ENCODE data around the gene PML.
"Not testable (repeated sequence)": the region's sequence is repeated elsewhere in the genome, so short reads cannot be mapped to it uniquely, and the experiment has no call there.

PML gene

DNA sequence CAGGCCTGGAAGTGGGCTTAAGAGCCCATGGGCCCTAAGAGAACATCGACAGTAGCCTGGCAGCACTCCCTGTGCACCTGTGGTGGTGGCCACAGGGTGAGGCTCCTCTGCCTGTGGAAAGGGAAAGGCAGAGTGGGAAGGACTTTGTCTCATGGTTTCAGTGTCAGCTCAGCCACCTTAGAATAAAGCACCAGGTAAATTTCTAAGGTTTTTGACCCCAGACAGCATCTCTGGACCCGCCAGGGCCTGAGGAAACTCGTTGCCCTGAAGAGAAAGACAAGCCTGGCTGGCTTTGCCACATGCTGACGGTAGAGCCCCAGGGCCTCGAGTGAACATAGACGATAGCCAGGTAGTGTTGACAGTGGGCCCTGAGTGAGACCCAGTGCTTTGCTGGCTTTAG, 65.7 kb downstream of the PML start:
- no peaks in the 10 kb centered on the region for H3K36me3 ChIP-seq
- H3K27ac ChIP-seq: no peak overlapping the region
- peaks cover 0 to 6% (median 0%) of the 10 kb centered on the region in 11 experiments; a peak in 2 of 22 replicates for H3K9me3 ChIP-seq (replicated peaks in 1 of 11)
- H3K27me3 ChIP-seq: no peaks in the 10 kb centered on the region
- no peak overlapping the region for H3K4me2 ChIP-seq
- no peaks in the 10 kb centered on the region for H4K20me1 ChIP-seq
- no peak for TF ChIP-seq Cebpa-rat (IDR thresholded peaks at IDR 0.05)
- no peak overlapping the region for H3K9ac ChIP-seq
- no peak overlapping the region for H3K4me3 ChIP-seq
- H3K4me1 ChIP-seq: peaks cover 0 to 9% (median 5%) of the 10 kb centered on the region in 10 experiments; a peak in 9 of 20 replicates

DNA sequence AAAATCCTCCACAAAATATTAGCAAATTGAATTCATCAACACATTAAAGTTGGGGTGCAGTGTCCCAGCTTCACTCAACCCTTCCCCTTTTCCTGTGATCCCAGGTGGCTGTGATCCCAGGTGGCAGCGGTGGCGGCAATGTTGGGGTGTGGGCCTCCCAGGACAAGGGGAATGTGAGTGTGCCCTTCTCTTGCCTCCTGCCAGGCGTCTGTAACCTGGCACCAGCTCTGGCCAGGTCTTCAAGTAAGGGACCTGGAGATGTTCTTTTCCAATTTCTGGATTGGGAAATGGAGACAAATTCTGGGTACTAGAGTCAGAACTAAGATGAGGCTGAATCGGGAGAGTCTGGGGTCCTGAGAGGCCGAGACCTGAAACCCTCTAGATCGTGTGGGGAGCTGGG, 67.7 kb downstream of the PML start:
- no peak overlapping the region for H3K4me2 ChIP-seq
- H3K4me1 ChIP-seq: peaks cover 0 to 9% (median 5%) of the 10 kb centered on the region in 10 experiments; a peak in 9 of 20 replicates
- H3K36me3 ChIP-seq: no peaks in the 10 kb centered on the region
- no peak overlapping the region for H3K27ac ChIP-seq
- peaks cover 0 to 6% (median 0%) of the 10 kb centered on the region in 11 experiments; a peak in 2 of 22 replicates for H3K9me3 ChIP-seq (replicated peaks in 1 of 11)
- H3K4me3 ChIP-seq: no peak overlapping the region
- H4K20me1 ChIP-seq: no peaks in the 10 kb centered on the region
- no peak for TF ChIP-seq Cebpa-rat (IDR thresholded peaks at IDR 0.05)
- H3K9ac ChIP-seq: no peak overlapping the region
- H3K27me3 ChIP-seq: no peaks in the 10 kb centered on the region

DNA sequence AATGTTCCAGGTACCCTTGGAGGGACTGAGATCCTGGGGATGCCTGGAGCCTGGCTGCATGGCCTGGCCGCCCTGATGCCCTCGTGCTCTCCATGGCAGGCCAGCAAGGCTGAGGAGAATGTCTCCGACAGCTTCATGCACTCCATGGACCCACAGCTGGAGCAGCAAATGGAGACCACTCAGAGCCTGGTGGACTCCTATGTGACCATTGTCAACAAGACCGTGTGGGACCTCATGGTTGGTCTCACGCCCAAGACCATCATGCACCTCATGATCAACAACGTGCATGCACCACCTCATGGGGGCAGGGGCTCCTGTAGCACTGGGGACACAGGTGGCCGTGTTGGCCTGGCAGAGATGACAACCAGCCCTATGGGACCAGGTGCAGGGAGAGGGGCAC, 68.2 kb downstream of the PML start:
- Histone ChIP-seq H3K9ac (no peak overlapping the region), H3K9me3 (replicated peaks in 1 of 11) (peaks cover 0 to 6% (median 0%) of the 10 kb centered on the region in 11 experiments; a peak in 2 of 22 replicates), H3K4me1 (peaks cover 0 to 9% (median 5%) of the 10 kb centered on the region in 10 experiments; a peak in 9 of 20 replicates), H3K36me3 (no peaks in the 10 kb centered on the region), H3K27me3 (no peaks in the 10 kb centered on the region), H4K20me1 (no peaks in the 10 kb centered on the region), H3K4me3 (no peak overlapping the region), H3K4me2 (no peak overlapping the region), H3K27ac (no peak overlapping the region)
- TF ChIP-seq Cebpa-rat (IDR thresholded peaks at IDR 0.05): no peak

DNA sequence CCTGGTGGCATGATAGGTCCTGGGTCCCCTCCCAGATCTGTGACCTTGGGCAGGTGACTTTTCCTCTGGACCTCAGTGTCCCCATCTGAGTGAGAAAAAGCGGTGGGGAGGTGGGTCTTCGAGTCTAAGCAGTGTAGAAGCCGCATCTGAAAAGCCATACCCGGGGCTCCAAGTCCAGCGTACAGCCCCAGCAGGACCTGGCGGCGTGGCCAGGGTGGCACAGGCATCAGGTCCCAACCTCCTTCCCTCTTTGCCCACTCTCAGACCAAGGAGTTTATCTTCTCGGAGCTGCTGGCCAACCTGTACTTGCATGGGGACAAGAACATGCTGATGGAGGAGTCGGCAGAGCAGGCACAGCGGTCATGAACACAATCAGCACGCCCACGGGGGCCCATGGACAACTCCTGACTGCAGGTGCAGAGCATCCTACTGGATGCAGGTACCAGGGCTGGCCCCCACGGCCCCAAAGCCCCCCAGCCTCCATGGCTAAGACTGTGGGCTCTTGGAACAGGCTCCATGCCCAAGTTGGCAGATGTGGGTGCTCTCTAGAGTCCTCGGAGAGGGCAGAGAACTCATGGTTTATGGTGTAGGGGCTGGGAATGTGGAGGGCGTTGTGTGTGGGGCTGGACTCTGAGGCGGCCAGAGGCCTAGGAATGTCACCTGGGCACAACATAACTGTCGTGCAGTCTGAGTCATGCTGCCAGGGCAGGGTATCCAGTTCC, 69.1 kb downstream of the PML start:
- H3K9ac ChIP-seq: not testable (repeated sequence)

DNA sequence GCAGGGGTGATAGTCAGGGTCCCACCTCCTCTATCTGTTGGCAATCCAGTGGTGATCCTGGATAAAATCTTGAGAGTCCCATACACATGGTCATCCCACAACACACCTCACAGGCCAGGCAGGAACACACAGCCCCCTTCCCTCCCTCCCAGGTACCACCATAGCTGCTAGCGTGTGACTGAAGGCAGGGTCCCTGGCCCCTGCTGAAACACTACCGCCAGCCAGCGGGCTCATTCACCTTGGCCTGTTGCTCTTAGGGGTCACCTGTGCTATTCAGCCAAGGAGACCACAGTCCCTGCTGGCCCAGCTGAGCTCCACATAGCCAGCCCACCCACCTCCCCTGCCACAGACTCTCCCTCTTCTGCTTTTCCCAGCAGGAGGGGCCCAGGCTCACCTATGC, 69.7 kb downstream of the PML start:
- not testable (repeated sequence) for H3K4me2 ChIP-seq; H3K9ac ChIP-seq; H3K36me3 ChIP-seq; H3K27ac ChIP-seq; H4K20me1 ChIP-seq; H3K9me3 ChIP-seq (replicated peaks in 1 of 11); H3K4me3 ChIP-seq; H3K4me1 ChIP-seq; H3K27me3 ChIP-seq

More for the DNA sequence above, 69.1 kb downstream of the PML start:
- not testable (repeated sequence) for H3K4me2 ChIP-seq; H3K36me3 ChIP-seq; H3K9me3 ChIP-seq (replicated peaks in 1 of 11); H3K4me3 ChIP-seq; H3K27ac ChIP-seq; H4K20me1 ChIP-seq; H3K4me1 ChIP-seq; H3K27me3 ChIP-seq

DNA sequence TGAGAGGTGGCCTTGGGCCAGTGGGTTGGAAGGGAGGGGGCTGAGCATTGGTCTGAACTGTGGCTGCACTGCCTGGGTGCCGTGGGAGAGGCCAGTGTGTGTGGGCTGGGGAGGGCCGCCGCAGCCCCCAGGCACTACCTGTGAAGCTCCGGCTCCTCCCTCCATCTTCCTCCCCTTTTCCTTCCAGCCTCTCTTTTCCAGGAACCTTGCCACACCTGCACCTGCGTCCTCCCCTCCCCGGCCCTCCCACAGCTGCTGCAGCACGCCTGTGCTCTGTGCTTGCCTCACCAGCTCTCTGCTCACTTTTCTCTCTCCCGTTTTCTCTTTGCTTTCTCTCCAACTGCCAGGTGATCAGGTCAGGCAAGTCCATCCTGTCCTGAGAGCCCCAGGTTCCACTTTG, 70.3 kb downstream of the PML start:
- not testable (repeated sequence) for H3K9ac ChIP-seq; H3K27me3 ChIP-seq; H3K4me2 ChIP-seq; H3K4me3 ChIP-seq; H3K9me3 ChIP-seq (replicated peaks in 1 of 11); H3K4me1 ChIP-seq; H3K27ac ChIP-seq; H3K36me3 ChIP-seq; H4K20me1 ChIP-seq

DNA sequence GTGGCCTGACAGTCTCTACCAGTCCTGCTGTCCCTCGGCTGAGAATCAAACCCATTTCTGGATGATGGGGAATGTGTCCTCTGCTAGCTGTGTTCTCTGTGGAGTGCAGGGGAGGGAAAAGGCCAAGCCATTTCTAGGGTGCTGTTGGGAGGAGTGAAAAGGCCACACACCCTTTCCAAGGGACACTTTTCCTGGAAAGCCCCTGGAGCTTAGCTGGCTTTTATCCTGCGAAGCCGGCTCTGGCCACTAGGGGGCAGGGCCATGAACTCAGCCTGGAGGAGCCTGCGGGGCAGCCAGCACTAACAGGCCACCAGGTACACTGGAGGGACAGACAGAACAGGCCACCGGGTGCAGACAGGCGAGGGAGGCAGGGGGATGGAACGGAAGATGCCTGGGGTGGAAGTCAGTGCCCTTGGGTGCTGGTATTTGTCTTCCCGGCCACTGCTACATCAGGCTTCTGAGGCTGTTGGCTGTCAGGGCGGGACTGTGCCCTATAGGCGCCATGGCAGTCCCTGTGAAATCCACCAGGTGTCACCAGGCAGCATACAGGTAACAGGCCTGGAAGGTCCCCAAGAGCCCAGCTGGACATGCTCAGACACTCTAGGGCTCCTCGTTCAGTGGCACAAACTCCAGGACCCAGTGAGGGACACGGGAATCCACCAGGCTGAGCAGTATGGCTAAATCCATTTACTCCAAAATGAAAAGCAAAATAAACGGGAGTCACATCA, 71.3 kb downstream of the PML start:
- H3K36me3 ChIP-seq; H3K4me1 ChIP-seq; H3K4me3 ChIP-seq; H4K20me1 ChIP-seq; H3K4me2 ChIP-seq; H3K27ac ChIP-seq; H3K9me3 ChIP-seq (replicated peaks in 1 of 11); H3K27me3 ChIP-seq; H3K9ac ChIP-seq: not testable (repeated sequence)

DNA sequence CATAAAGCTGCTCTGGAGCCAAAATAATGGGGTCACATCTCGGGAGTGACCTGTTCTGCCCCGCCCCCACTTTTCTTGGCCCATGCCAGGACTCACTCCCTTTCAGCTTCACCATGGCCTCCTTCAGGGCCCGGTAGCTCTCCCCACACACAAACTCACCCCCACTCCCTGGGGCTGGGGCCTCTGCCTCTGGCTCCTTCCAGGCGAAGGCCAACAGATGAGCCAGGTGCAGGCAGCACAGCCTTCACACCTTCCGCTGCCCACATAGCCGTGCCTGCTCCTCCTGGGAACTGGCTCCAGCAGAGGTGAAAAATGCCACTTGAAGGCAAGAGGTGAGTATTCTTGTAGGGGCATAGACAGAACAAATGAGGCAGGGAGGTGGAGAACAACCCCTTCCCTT, 77.1 kb downstream of the PML start:
- not testable (repeated sequence) for H3K27ac ChIP-seq; H3K27me3 ChIP-seq; H3K9ac ChIP-seq; H3K4me1 ChIP-seq; H4K20me1 ChIP-seq; H3K4me2 ChIP-seq; H3K9me3 ChIP-seq (replicated peaks in 1 of 11); H3K4me3 ChIP-seq; H3K36me3 ChIP-seq

DNA sequence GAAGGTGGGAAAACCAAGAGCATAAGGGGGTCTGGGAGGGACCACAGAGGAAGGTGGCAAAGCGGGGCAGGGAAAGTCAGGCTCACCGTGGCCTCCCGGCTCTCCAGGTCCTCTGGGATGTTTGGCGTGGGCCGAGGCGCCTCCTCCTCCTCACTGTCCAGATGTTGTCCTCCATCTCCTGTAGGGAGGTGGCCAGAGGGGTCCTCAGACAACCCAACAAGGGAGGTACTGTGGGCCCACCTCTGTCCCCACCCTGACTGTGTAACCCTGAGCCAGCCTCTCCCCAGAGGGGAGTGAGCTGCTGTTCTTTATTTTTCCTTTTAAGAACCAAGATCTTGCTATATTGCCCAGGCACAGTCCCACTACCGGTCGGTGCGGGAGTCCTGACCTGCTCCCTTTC, 77.6 kb downstream of the PML start:
- not testable (repeated sequence) for H3K4me3 ChIP-seq; H3K36me3 ChIP-seq; H3K4me1 ChIP-seq; H4K20me1 ChIP-seq; H3K9ac ChIP-seq; H3K27ac ChIP-seq; H3K9me3 ChIP-seq (replicated peaks in 1 of 11); H3K27me3 ChIP-seq; H3K4me2 ChIP-seq

DNA sequence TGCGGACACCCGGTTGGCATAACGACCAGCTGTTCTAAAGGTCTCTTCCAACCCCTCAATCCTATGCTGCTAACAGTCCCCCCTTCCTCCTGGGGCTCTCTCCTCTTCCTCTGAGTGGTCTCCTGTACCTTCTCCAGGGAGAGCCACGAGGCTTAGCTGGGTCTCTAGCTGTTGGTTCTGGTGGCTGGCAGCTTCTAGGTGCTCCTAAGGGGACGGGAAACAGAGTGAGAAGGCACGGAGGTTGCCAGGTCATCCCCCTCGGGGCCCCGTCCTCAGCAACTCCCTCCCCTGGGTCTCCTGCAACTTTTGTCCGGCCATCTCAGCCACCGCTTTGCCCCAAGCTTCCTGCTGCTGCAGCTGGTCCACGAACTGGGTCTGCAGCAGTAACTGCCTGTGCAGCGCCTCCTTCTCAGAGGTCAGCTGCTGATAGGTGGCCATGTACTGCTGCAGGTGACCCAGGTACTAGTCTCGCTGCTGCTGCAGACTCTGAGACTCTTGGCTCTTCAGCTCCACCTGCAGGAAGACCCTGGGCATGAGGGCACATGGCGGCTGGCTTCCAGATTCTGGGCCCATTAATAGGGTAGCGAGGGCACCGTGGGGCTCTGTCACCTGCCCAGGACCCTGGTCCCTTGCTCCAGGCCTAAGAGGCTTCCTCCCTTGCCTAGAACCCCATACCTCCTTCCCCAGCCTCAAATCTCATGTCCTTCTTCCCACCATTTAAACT, 78.3 kb downstream of the PML start:
- H3K36me3 ChIP-seq; H3K4me1 ChIP-seq; H4K20me1 ChIP-seq; H3K27ac ChIP-seq; H3K4me3 ChIP-seq; H3K9ac ChIP-seq; H3K27me3 ChIP-seq; H3K9me3 ChIP-seq (replicated peaks in 1 of 11); H3K4me2 ChIP-seq: not testable (repeated sequence)

DNA sequence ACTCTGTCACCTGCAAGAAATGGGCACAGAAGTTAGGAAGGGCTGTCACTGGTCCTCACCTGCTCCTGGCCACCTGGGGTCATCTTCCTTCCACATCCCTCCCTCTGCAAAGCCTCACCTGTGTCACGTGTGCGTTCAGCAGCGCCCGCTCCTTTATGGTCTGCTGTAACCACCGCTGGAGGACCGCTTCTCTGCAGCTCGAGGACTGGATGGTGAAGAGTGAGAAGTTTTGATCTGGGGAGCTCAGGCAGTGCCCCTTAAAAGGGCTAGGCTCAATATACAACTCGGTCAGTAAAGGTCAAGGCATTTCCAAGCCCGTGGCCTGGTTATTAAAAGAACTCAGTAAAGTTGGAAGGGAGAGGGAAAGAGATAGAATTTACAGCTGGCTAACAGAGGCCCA, 81.3 kb downstream of the PML start:
- H3K4me3 ChIP-seq; H4K20me1 ChIP-seq; H3K9me3 ChIP-seq (replicated peaks in 1 of 11); H3K27me3 ChIP-seq; H3K27ac ChIP-seq; H3K36me3 ChIP-seq; H3K9ac ChIP-seq; H3K4me1 ChIP-seq; H3K4me2 ChIP-seq: not testable (repeated sequence)

DNA sequence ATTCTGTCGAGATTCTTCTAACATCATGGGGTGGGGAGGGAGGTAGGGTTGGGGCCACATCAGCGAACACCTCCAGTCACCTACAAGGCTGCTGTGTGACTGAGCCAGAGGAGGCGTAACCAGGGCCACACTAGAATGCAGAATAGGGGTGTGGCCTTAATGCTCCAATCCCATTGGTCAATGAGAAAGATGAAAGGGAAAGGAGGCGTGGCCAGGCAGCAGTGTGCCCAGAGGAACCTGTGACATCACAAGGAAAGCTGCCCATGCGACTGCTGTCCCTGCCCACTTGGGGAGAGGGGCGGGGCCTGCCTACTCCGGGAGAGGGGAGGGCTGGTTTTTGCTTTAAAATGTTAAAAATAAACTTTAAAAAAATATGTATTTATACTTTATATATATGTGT, 87.9 kb downstream of the PML start, which contains the start of gene GOLGA6A:
Gene GOLGA6A, minus strand, starts transcription at position 101 of the 400 bp plus-strand sequence. Its CDS starts 41 bp downstream, at position 60.
- not testable (repeated sequence) for H3K4me1 ChIP-seq; H3K9me3 ChIP-seq (replicated peaks in 1 of 11); H4K20me1 ChIP-seq; H3K36me3 ChIP-seq; H3K9ac ChIP-seq; H3K27me3 ChIP-seq; H3K4me2 ChIP-seq; H3K4me3 ChIP-seq; H3K27ac ChIP-seq

DNA sequence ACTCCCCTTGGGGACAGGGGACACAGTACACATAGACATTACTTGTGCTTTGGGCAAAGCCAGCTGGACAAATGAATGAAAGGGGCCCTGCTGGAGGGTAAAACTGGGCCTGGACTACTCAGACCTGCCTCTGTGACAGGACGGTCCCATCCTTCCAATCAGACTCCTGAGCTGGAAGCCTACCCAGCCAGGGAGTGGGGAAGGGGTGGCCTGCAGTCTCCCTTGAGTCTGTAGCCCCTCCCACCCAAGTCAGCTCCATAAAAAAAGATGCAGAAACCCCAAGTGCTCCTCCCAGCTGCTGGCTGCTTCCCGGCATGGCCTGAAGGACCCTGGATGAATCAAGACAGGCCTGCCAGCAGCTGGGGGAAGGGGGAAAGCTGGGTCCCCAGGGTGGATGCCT, 100.1 kb downstream of the PML start:
- H3K4me3 ChIP-seq; H3K27me3 ChIP-seq; H4K20me1 ChIP-seq; H3K4me2 ChIP-seq; H3K36me3 ChIP-seq; H3K9ac ChIP-seq; H3K4me1 ChIP-seq; H3K27ac ChIP-seq; H3K9me3 ChIP-seq (replicated peaks in 1 of 11): not testable (repeated sequence)
